Measurements from ENCODE around the gene DLGAP1. TPM values are rescaled to one million over a fixed set of nuclear protein-coding genes. Genes with fewer than 3 reads are reported as not detected.
A peak's percentile ranks its signal among the peaks of the same experiment; 100 is the strongest.

Gene DLGAP1
- total RNA-seq, 1 experiment from 2014 or later: 23.2 TPM

GRCh38 chr18:4126939-4127338 is 328.2 kb downstream of the DLGAP1 start:
- no peak overlapping the region for H3K27ac ChIP-seq (ENCODE audit: insufficient read length, low read depth, low read length)
- no peak overlapping the region for H3K23ac ChIP-seq (ENCODE audit: insufficient read length, low read depth, low read length)
- Mint-ChIP-seq H3K27ac (peak overlapping the region in 1 of 3 experiments; percentile 48; a peak in 1 of 7 replicates), H3K4me1 (peaks cover 82 to 83% of the 10 kb centered on the region in 2 experiments), H3K9me3 (no peaks in the 10 kb centered on the region), H3K27me3 (ENCODE audit: low read depth) (no peaks in the 10 kb centered on the region; the same call in 1 of the 2 replicates), H3K36me3 (ENCODE audit: insufficient read depth in 1 of 3, low read depth in 3 of 3) (no peaks in the 10 kb centered on the region; a peak in 1 of 7 replicates), H3K4me3 (no peak overlapping the region)
- H4K5ac ChIP-seq (ENCODE audit: insufficient read length, low read depth, low read length): no peak overlapping the region
- no peak overlapping the region for H2BK15ac ChIP-seq (ENCODE audit: low read depth, low read length)
- H2BK12ac ChIP-seq (ENCODE audit: insufficient read length, low read depth, low read length): no peak overlapping the region
- TF ChIP-seq CTCF (conservative IDR thresholded peaks at IDR 0.05): no peak
- H3K18ac ChIP-seq (ENCODE audit: insufficient read length, low read depth, low read length): no peak overlapping the region
- peaks cover 31% of the 10 kb centered on the region for H3K4me1 ChIP-seq (ENCODE audit: insufficient read depth, low read length)
- no peaks in the 10 kb centered on the region for H4K20me1 ChIP-seq (ENCODE audit: control insufficient read depth, insufficient read depth, insufficient read length)
- no peak overlapping the region for H4K91ac ChIP-seq (ENCODE audit: insufficient read length, low read depth, low read length)
- H2BK20ac ChIP-seq (ENCODE audit: low read depth, low read length, poor library complexity, severe bottlenecking): no peak overlapping the region
- H2BK5ac ChIP-seq (ENCODE audit: insufficient read length, low read length): no peak overlapping the region
- no peaks in the 10 kb centered on the region for H3K9me3 ChIP-seq (ENCODE audit: control insufficient read depth, low read depth, low read length)
- no CpG with 5 or more reads among the region's 1 CpG for WGBS (ENCODE audit: extremely low coverage, insufficient read length, low lambda C conversion rate)
- H2AK5ac ChIP-seq (ENCODE audit: insufficient read length, low read length): no peak overlapping the region
- no peak overlapping the region for H3T11ph ChIP-seq (ENCODE audit: low read length)
- peaks cover 2% of the 10 kb centered on the region for H3K79me1 ChIP-seq (ENCODE audit: insufficient read depth, low read depth, low read length, poor library complexity, severe bottlenecking)
- no peak overlapping the region for H3K9ac ChIP-seq (ENCODE audit: extremely low read depth, insufficient read length, low read length)
- no peak overlapping the region for H3K14ac ChIP-seq (ENCODE audit: insufficient read depth, low read length)
- no peak overlapping the region for H4K8ac ChIP-seq (replicated peaks; ENCODE audit: insufficient read length, low read depth, low read length)
- H3K56ac ChIP-seq (ENCODE audit: insufficient read length, low read depth, low read length): no peak overlapping the region
- H2AFZ ChIP-seq (ENCODE audit: low read length): no peak overlapping the region
- no peaks in the 10 kb centered on the region for H3K27me3 ChIP-seq (ENCODE audit: insufficient read depth, low read length)
- H3K4me2 ChIP-seq (ENCODE audit: insufficient read depth, insufficient read length, low read length): no peak overlapping the region
- H3K4ac ChIP-seq (ENCODE audit: low read depth, low read length): no peak overlapping the region
- no peaks in the 10 kb centered on the region for H3K79me2 ChIP-seq (ENCODE audit: insufficient read depth, low read length)
- H2BK120ac ChIP-seq (ENCODE audit: low read depth, low read length, poor library complexity, severe bottlenecking): no peak overlapping the region
- H3K23me2 ChIP-seq (ENCODE audit: insufficient read length, low read depth, low read length, poor library complexity, severe bottlenecking): no peaks in the 10 kb centered on the region
- DNase-seq: no peak
